NCI-H1092 treated with DMSO at 0.1 percent for 48 hours (cell line): ENCODE results near the gene GLRB.
"Not testable (repeated sequence)": the region's sequence is repeated elsewhere in the genome, so short reads cannot be mapped to it uniquely, and the experiment has no call there.

Experiments used
- DNase-seq: peaks from one replicate; lab custom pipeline; 2025; lab: John Stamatoyannopoulos, UW

Gene GLRB

GRCh38 chr4:157128395-157128794, 52.4 kb downstream of the GLRB start:
- no peak for DNase-seq

DNA sequence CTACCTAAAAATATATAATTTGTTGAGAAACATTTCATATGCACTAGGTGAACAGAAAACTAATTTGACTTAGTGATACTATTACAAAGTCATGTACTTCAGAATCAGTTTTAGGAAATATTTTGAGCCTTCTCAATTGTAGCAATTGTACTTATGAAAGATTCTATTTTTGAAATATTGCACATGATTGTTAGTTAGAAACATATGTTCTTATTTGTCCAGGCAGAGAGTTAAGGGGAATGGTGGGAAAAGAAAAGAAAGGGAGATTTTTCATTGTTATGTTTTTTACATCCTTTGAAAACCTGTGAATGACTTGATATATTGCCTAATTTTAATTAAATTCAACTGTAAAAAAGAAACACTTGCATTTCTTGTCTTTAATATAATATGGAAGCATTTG, 66.0 kb downstream of the GLRB start:
- DNase-seq, result no peak

GRCh38 chr4:157143369-157143768, 67.4 kb downstream of the GLRB start:
- DNase-seq, result no peak

DNA sequence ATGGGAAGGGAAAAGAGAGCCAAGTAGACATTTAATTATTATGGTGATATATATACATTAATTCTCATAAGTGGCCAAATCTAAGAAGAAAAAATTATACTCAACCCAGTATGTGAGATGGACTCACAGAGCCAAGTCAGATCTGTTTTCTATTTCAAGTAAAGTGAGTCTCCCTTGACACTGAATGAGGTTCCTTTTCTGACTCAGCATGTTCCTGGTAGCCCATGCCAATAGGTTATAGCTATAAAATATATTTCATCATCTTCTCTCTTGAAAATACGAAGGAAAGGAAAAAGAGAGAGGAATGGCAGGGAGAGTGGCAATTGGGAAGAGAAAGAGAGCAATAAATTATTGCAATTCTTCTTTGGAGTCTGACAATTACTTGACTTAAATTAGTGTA, 75.8 kb downstream of the GLRB start:
- no peak for DNase-seq

DNA sequence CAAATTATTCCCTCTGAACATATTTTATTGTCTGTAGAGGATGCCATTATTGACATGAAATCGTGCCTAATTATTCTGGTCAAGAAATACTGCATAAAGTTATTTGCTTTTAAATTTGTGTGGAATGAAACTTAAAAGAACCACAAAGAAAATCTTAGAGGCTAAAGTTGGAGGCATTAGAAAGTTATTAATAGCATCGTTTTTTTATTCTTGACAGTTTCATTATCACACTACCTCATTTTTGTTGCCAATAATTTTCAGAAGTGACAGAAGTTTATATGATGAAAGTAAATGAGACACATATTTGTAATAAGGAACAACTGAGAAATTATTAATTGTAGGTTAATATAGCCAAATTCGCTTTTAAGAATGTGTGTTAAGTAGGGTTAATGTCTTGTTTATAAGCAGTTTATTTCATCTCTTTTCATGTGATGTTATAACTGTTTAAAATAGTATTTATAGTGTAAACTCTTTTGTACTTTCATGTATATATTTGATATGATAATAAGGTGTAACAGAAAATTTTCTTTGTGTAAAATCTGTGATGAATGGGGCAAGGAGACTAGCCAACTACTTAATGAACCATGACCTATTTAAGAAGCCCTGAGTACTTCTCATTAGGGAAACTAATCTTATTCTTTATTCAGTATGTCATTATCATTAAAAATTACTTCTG, 90.1 kb downstream of the GLRB start:
- DNase-seq, result no peak

DNA sequence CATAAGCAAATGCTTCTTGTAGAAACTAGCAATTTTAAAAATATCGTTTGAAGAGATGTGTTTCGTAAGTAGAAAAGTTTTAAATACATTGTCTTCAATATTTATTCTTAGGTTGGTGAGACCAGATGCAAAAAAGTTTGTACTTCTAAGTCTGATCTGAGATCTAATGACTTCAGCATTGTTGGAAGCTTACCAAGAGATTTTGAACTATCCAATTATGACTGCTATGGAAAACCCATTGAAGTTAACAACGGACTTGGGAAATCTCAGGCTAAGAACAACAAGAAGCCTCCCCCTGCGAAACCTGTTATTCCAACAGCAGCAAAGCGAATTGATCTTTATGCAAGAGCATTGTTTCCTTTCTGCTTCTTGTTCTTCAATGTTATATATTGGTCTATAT, 94.4 kb downstream of the GLRB start:
- DNase-seq, result no peak

DNA sequence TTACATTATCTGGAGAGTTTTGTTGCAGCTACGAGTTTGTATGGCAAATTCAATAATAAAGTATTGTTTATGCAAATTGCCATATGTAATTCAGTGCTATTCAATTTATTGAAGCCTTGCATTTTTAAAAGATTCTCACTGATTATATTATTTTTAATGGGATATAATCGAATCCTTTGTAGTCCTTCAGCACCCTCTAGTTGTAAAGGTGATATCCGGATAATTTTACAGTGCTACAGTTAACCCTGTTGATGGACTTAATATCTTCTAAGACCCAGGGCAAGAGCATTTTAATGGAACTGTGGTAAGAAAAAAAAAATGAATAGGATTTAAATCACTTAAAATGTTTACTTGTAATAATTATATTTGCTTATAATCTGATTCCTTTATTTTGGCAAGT, 96.1 kb downstream of the GLRB start:
- no peak for DNase-seq

GRCh38 chr4:157180268-157180667, 104.3 kb downstream of the GLRB start:
- DNase-seq, result not testable (repeated sequence)

- DNase-seq, result no peak
Observed at GRCh38 chr4:157184300-157184699, 108.3 kb downstream of the GLRB start.

- no peak for DNase-seq
Observed at GRCh38 chr4:157185363-157185762, 109.4 kb downstream of the GLRB start.

DNA sequence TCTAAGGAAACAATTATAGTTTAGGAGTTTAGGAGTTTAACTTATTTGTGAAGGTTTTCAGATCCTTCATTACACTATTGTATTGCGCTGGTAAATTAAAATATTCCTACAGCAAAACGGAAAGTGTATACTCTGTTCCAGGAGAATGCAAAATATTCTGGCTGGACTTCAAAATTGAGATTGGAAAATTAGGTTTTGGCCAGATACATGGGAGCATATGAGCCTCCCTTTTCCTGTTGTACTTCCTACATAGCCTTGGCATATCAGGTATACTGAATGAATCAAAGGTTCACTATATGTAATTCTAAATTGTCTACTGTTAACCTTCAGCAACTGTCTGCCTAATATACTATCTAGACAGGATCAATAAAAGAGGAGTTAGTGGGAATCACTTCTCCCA, 119.4 kb downstream of the GLRB start:
- no peak for DNase-seq

DNA sequence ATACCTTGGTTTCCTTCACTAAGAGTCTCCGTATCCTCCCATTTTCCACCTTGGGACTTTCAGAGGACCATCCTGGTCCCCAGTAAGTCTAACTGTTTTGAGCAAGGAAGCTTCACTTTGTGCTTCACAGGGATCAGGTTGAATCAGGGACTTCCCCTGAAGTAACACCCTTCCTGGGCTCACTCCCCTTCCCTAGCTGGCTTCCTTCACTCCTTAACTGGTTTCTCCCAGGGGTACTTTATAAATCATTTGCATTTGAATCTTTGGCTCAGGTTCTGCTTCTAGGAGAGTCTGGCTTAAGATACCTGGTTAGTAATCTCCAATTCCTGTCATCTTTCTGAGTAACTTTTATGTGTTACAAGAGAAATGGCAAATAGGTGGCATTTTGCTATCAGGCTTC, 120.1 kb downstream of the GLRB start:
- DNase-seq, result no peak

DNA sequence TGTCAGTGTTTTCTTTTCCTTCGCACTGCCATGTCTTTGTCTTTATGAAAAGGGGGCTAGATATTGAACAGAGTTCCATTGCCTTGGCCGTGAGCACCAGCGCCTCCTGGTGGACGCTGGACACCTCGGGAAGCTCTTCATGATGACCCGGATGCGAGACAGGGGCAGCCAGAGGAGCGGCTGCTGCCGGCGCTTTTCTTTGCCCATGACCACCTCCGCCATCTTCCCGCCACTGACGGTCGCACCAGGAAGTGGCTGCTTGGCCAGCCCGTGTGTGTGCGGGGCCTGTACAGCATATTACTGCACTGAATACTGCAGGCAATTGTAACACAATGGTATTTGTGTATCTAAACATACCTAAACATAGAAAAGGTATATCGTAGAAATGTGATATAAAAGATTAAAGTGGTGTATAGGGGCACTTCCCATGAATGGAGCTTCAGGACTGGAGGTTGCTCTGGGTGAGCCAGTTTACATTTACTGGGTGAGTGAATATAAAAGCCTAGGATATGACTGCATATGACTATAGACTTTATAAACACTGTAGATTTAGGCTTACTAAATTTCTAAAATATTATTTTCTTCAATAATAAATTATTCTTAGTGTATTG, 128.8 kb downstream of the GLRB start:
- no peak for DNase-seq

- DNase-seq, result peak; percentile 16
Observed at GRCh38 chr4:157217708-157218107, 141.8 kb downstream of the GLRB start.

DNA sequence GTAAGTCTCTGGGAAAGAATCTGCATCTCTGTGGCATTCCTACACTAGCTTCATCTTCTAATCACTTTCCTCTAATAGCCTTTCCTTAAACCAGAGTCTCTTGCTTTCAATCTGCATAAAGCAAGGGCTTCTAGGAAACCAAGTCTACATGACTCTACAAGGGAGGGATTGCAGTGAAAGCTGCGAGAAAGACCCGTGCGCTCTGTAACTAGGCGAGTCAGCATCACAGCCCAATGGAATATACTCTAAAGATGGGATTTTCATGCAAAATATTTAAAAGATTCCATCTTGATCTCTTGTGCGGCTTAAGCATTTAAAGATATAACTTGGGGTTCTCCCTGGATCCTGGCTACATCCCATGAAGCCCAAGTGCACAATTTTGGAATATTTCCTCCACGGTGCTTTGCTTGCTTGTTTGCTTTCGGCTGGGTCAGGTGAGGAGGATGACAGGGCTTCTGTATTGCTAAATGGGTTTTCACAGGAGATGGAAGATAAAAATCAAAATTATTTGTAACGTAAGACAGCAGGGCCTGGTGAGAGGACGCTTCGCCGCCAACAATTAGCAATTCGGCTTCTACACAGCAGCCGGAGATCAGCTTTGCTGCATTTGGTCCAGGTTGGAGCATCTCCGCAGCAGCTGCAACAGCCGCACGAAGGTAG, 143.9 kb downstream of the GLRB start:
- peak; percentile 21 for DNase-seq

DNA sequence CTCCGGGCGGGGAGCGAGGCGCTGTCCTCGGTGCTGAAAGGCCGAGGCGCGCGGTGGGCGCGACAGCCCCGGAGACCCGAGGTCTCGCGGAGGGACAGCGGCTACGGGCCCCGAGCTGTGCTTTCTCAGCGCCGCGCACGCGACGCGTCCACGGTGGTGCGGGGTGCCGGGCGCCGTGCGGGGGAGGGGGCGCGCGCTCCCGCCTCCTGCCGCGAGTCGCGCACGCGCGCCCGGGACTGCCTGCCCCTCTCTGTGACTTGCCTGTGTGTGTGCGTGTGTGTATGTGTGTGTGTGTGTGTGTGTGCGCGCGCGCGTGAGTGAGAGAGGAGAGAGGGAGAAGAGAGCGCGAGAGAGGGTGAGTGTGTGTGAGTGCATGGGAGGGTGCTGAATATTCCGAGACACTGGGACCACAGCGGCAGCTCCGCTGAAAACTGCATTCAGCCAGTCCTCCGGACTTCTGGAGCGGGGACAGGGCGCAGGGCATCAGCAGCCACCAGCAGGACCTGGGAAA, 144.5 kb downstream of the GLRB start, which contains the start of gene GRIA2:
TSS of gene GRIA2 (plus strand) at position 358 of the 511 bp plus-strand sequence. CDS start 315 bp downstream, outside the sequence.
- peak; percentile 40 for DNase-seq

- no peak for DNase-seq
Observed at GRCh38 chr4:157221426-157221894, 145.5 kb downstream of the GLRB start.
